Measurements from ENCODE around the gene CHST15.

Gene CHST15

DNA sequence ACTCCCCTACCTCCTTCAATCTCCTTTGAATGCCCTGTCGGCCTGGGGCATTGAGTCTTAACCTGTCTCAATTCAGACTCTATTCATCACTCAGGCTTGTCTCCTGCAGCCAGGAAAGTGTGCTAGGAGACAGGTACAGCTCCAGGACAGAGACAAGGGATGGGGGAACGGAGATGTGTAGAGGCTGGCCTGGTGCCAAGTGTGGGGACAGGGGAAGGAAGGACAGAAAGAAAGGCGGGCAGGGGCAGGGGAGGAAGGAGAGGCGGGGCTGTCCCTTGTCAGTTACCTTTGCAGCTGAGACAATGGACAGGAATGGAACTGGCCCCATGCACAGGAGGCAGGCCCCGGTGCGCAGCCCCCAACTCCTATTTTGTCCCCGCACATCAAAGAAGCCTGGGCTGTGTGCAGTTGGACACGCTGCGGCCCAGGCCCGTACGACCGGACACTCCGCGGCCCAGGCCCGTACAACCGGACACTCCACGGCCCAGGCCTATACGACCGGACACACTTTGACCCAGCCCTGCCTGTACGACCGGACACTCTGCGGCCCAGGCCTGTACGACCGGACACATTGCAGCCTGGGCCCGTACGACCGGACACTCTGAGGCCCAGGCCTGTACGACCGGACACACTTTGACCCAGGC lies 36.9 kb downstream of the CHST15 start:
- Mint-ChIP-seq H3K4me1 (peaks cover 43% of the 10 kb centered on the region), H3K36me3 (ENCODE audit: low read depth) (no peaks in the 10 kb centered on the region), H3K9me3 (no peaks in the 10 kb centered on the region), H3K27me3 (ENCODE audit: low read depth) (no peaks in the 10 kb centered on the region), H3K4me3 (no peak overlapping the region), H3K27ac (no peak overlapping the region)
- TF ChIP-seq, protein P1, sequence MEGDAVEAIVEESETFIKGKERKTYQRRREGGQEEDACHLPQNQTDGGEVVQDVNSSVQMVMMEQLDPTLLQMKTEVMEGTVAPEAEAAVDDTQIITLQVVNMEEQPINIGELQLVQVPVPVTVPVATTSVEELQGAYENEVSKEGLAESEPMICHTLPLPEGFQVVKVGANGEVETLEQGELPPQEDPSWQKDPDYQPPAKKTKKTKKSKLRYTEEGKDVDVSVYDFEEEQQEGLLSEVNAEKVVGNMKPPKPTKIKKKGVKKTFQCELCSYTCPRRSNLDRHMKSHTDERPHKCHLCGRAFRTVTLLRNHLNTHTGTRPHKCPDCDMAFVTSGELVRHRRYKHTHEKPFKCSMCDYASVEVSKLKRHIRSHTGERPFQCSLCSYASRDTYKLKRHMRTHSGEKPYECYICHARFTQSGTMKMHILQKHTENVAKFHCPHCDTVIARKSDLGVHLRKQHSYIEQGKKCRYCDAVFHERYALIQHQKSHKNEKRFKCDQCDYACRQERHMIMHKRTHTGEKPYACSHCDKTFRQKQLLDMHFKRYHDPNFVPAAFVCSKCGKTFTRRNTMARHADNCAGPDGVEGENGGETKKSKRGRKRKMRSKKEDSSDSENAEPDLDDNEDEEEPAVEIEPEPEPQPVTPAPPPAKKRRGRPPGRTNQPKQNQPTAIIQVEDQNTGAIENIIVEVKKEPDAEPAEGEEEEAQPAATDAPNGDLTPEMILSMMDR (IDR thresholded peaks at IDR 0.05; ENCODE audit: unreplicated experiment in 3 of 3) = no peak

DNA sequence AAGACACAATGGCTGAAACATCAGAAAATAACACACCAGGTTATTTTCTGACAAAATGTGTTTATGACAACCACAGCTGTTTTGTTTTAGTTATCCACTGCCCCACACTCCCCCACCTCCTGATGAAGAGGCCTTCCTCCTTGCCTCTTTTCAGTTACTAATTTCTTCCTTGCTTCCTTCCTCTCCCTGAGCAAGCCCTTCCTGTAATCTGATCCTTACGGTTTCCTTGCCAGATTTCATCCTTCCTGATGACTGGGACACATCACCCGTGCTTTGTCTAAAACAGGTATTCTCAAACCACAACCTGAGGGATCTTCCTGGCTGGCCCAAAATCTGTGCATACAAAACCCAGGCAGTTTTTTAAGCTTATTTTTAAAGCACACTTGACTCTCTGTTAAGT lies 39.4 kb downstream of the CHST15 start:
- H3K4me1 Mint-ChIP-seq = peaks cover 27% of the 10 kb centered on the region
- H3K36me3 Mint-ChIP-seq (ENCODE audit: low read depth) = no peaks in the 10 kb centered on the region
- TF ChIP-seq, protein P1 (IDR thresholded peaks at IDR 0.05; ENCODE audit: unreplicated experiment in 3 of 3) = no peak
- H3K27me3 Mint-ChIP-seq (ENCODE audit: low read depth) = peaks cover 5% of the 10 kb centered on the region
- H3K9me3 Mint-ChIP-seq = no peaks in the 10 kb centered on the region
- peak overlapping the region; percentile 42 to 68 (median 64) for H3K27ac Mint-ChIP-seq
- H3K4me3 Mint-ChIP-seq = no peak overlapping the region

DNA sequence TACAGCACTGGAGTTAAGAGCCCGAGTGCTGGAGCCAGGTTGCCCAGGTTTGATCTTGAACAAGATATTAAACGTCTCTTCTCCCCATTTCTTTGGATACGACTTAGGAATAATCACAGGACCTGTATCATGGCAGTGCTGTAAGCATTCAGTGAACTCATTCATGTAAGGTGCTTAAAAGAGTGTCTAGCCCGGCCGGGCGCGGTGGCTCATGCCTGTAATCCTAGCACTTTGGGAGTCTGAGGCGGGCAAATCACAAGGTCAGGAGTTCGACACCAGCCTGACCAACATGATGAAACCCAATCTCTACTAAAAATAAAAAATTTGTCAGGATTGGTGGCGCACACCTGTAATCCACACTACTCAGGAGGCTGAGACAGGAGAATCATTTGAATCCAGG lies 40.8 kb downstream of the CHST15 start:
- H3K4me3 Mint-ChIP-seq = no peak overlapping the region
- no peaks in the 10 kb centered on the region for H3K36me3 Mint-ChIP-seq (ENCODE audit: low read depth)
- no peaks in the 10 kb centered on the region for H3K9me3 Mint-ChIP-seq
- TF ChIP-seq, protein P1 (IDR thresholded peaks at IDR 0.05; ENCODE audit: unreplicated experiment in 3 of 3) = no peak
- H3K27me3 Mint-ChIP-seq (ENCODE audit: low read depth) = peaks cover 5% of the 10 kb centered on the region
- H3K27ac Mint-ChIP-seq = peak overlapping the region in 1 of 3 experiments; percentile 63
- peaks cover 31% of the 10 kb centered on the region for H3K4me1 Mint-ChIP-seq

DNA sequence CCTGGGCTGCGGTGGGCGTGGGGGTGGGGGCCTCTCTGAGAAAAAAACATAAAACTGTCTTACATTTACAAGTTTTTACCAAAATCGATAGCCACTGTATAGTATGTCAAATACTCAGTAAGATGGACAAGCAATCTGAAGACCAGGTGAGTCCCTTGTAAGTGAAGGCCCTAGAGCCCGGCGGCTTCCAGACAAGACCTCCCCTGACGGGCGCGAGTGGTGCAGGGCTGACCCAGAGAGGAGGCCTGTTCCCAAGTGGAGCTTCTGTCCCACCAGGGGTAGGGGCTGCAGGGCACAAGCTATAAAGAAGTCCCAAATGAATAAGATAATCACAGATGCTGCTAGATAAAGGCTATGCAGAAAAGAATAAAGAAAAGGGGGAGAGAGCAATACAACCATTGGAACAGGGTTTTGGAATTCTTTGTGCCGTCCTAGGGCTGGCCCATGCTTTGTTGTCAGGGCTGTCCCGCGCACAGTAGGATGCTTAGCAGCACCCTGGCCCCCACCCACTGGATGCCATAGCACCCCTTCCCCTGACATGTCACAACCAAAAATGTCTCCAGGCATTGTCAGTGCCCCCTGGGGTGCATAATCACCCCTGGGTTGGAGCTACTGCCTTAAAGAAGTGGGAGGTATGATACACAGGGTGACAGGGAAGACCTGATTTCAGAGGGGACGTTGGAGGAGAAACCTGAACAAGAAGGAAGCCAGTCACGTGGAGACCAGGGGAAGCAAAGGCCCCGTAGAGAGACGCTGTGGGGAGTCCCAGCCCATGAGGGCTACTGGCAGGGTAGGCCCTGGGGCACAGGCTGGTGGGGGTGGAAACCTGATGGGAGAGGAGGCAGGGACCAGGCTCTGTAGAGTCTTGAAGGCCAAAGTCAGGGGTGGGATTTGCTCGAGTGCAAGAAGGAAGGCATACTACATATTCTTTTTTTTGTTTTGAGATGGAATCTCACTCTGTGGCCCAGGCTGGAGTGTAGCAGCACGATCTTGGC lies 43.1 kb downstream of the CHST15 start:
- TF ChIP-seq, protein P1 (IDR thresholded peaks at IDR 0.05; ENCODE audit: unreplicated experiment in 3 of 3) = no peak
- H3K9me3 Mint-ChIP-seq = peaks cover 2% of the 10 kb centered on the region
- peak overlapping the region in 1 of 3 experiments; percentile 42 for H3K27ac Mint-ChIP-seq
- peaks cover 13% of the 10 kb centered on the region for H3K36me3 Mint-ChIP-seq (ENCODE audit: low read depth)
- peaks cover 29% of the 10 kb centered on the region for H3K4me1 Mint-ChIP-seq
- H3K4me3 Mint-ChIP-seq = no peak overlapping the region
- H3K27me3 Mint-ChIP-seq (ENCODE audit: low read depth) = peaks cover 5% of the 10 kb centered on the region

DNA sequence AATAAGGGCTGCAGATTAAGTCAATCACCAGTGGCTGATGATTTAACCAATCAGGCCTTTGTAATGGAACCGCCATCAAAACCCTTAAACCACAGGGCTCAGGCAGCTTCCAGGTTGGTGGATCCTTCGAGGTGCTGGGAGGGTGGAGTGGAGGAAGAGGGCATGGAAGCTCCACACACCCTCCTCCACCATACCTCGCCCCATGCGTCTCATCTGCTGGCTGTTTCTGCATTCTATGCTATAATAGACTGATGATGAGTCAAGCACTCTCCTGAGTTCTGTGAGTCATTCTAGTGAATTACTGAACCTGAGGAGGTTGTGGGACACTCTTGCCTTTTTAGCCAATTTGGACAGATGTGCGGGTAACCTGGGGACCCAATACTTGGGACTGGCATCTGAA lies 43.9 kb downstream of the CHST15 start:
- H3K4me1 Mint-ChIP-seq = peaks cover 38% of the 10 kb centered on the region
- TF ChIP-seq, protein P1 (IDR thresholded peaks at IDR 0.05; ENCODE audit: unreplicated experiment in 3 of 3) = no peak
- peaks cover 5% of the 10 kb centered on the region for H3K27me3 Mint-ChIP-seq (ENCODE audit: low read depth)
- no peak overlapping the region for H3K4me3 Mint-ChIP-seq
- peaks cover 19% of the 10 kb centered on the region for H3K36me3 Mint-ChIP-seq (ENCODE audit: low read depth)
- no peak overlapping the region for H3K27ac Mint-ChIP-seq
- peaks cover 2% of the 10 kb centered on the region for H3K9me3 Mint-ChIP-seq
